HCT116 (cell line): ENCODE measurements around the gene MIR17HG. TPM values are rescaled to one million over a fixed set of nuclear protein-coding genes. Genes with fewer than 3 reads are reported as not detected.

Experiments used
- ATAC-seq: fragments of 200-7000 bp; cut with Tn5 transposase; 2 replicates; pipeline ENCODE4 v1.9.1; 2020; ENCODE audit warnings: mild to moderate bottlenecking, moderate library complexity
- BruUV-seq: library from RNA; stranded (reverse); fragments of 400-500 nt; replicated peaks from 2 replicates; lab custom pipeline; 2021; lab: Mats Ljungman, UMichigan
- CTCF ChIA-PET: fragments of 300-600 bp; sonication (Branson Sonifier 250); formaldehyde crosslinking; loops from one replicate; lab custom pipeline; 2021; ENCODE audit warnings: antibody characterized with exemption; lab: Charles Lee
- POLR2A ChIA-PET: fragments of 300-600, 350-600 bp; sonication (Branson Sonifier 250); formaldehyde crosslinking; loops from one replicate; lab custom pipeline; 2021; ENCODE audit warnings: antibody characterized with exemption; lab: Charles Lee
- RAD21 ChIA-PET, 2 experiments: fragments of 300-600 bp; sonication (Branson Sonifier 250); formaldehyde crosslinking; loops; one replicate each; lab custom pipeline; 2023; ENCODE audit warnings: low total read pairs in 2 of 2; ENCODE audit not compliant: uncharacterized antibody in 2 of 2, unreplicated experiment in 2 of 2, low non-redundant PET in 1 of 2; lab: Charles Lee
- DNase-seq: peaks from one replicate; pipeline ENCODE4 v3.0.0-alpha.2; 2010; ENCODE audit warnings: low read depth, low spot score
- H2AFZ ChIP-seq: fragments of 200-600 bp; shearing (Covaris generic), sonication (generic); 2 replicates; pipeline ENCODE4 v1.6.1; 2017; ENCODE audit warnings: low read depth, mixed run types, mixed read lengths, antibody characterized with exemption, low read length; ENCODE audit not compliant: poor library complexity, severe bottlenecking
- H3K27ac ChIP-seq: 2 replicates; pipeline ENCODE4 v1.5.1; 2012; ENCODE audit warnings: low read depth, low read length
- H3K27me3 ChIP-seq: fragments of 200-600 bp; sonication (generic); 2 replicates; pipeline ENCODE4 v1.6.1; 2016; ENCODE audit warnings: mixed run types, low read length, mixed read lengths; ENCODE audit not compliant: insufficient read depth
- H3K36me3 ChIP-seq, 2 experiments: fragments of 200-500 bp in 1 of 2; fragments of 200-600 bp in 1 of 2; sonication (Bioruptor generic) in 1 of 2; sonication (generic) in 1 of 2; 2 replicates each; pipeline versions ENCODE4 v1.5.1 to v1.6.1; 2014 to 2016; ENCODE audit warnings: low read length in 2 of 2, inconsistent platforms in 1 of 2, mixed read lengths in 1 of 2, mixed run types in 1 of 2; ENCODE audit not compliant: insufficient read depth in 2 of 2, control insufficient read depth in 1 of 2
- H3K4me1 ChIP-seq, 2 experiments: fragments of 200-600 bp in 1 of 2; sonication (generic) in 1 of 2; 2 replicates each; pipeline versions ENCODE4 v1.5.1 to v1.6.1; 2012 to 2017; ENCODE audit warnings: low read length in 2 of 2, inconsistent platforms in 1 of 2, mild to moderate bottlenecking in 1 of 2, mixed read lengths in 1 of 2, mixed run types in 1 of 2, moderate library complexity in 1 of 2; ENCODE audit not compliant: insufficient read depth in 2 of 2, control insufficient read depth in 1 of 2
- H3K4me2 ChIP-seq: fragments of 200-600 bp; sonication (generic); 2 replicates; pipeline ENCODE4 v1.6.1; 2017; ENCODE audit warnings: mixed run types, low read length, mixed read lengths
- H3K4me3 ChIP-seq, 2 experiments: fragments of 200-600 bp in 1 of 2; sonication (generic) in 1 of 2; replicated peaks in 1 of 2; 2 replicates each; pipeline ENCODE4 v1.5.1; 2011 to 2016; ENCODE audit warnings: low read length in 2 of 2, control low read depth in 1 of 2, low read depth in 1 of 2, mild to moderate bottlenecking in 1 of 2, mixed read lengths in 1 of 2, mixed run types in 1 of 2
- H3K79me2 ChIP-seq: fragments of 200-600 bp; sonication (generic); 2 replicates; pipeline ENCODE4 v1.6.1; 2017; ENCODE audit warnings: mild to moderate bottlenecking, mixed run types, low read length, moderate library complexity, mixed read lengths; ENCODE audit not compliant: insufficient read depth
- H3K9ac ChIP-seq: fragments of 200-600 bp; sonication (generic); 2 replicates; pipeline ENCODE4 v1.6.1; 2016; ENCODE audit warnings: low read length, mixed read lengths
- H3K9me2 ChIP-seq: fragments of 200-600 bp; sonication (generic), shearing (Covaris generic); 2 replicates; pipeline ENCODE4 v1.6.1; 2017; ENCODE audit warnings: mixed run types, mild to moderate bottlenecking, moderate library complexity; ENCODE audit not compliant: insufficient read depth
- H3K9me3 ChIP-seq, 2 experiments: fragments of 200-500 bp in 1 of 2; fragments of 200-600 bp in 1 of 2; sonication (Bioruptor generic) in 1 of 2; sonication (generic) in 1 of 2; 2 replicates each; pipeline ENCODE4 v1.6.1; 2014 to 2017; ENCODE audit warnings: low read length in 2 of 2, mixed read lengths in 2 of 2, inconsistent platforms in 1 of 2, low read depth in 1 of 2, mild to moderate bottlenecking in 1 of 2, mixed run types in 1 of 2, moderate library complexity in 1 of 2; ENCODE audit not compliant: control insufficient read depth in 1 of 2, insufficient read depth in 1 of 2
- H4K20me1 ChIP-seq: fragments of 200-600 bp; sonication (generic), shearing (Covaris generic); 2 replicates; pipeline ENCODE4 v1.6.1; 2017; ENCODE audit warnings: mixed run types, mild to moderate bottlenecking, moderate library complexity; ENCODE audit not compliant: insufficient read depth
- CBX3 ChIP-seq: IDR thresholded peaks from 2 replicates; pipeline ENCODE4 v1.6.1; 2012; ENCODE audit warnings: low read depth
- CEBPB ChIP-seq: IDR thresholded peaks from 2 replicates; pipeline ENCODE4 v1.6.1; 2012; ENCODE audit warnings: low read depth
- EZH2 ChIP-seq: fragments of 200-600 bp; sonication (generic); IDR thresholded peaks from 2 replicates; pipeline ENCODE4 v1.6.1; 2017; ENCODE audit warnings: antibody characterized with exemption, mixed run types
- EZH2phosphoT487 ChIP-seq: fragments of 200-600 bp; IDR thresholded peaks from 2 replicates; pipeline ENCODE4 v1.6.1; 2018; ENCODE audit warnings: antibody characterized with exemption, borderline replicate concordance
- JUND ChIP-seq: IDR thresholded peaks from 2 replicates; pipeline ENCODE4 v1.6.1; 2012
- POLR2AphosphoS5 ChIP-seq: IDR thresholded peaks from 2 replicates; pipeline ENCODE4 v1.6.1; 2011; ENCODE audit warnings: mild to moderate bottlenecking, low read depth, low read length, moderate library complexity
- RAD21 ChIP-seq: IDR thresholded peaks from 2 replicates; pipeline ENCODE4 v1.6.1; 2012; ENCODE audit warnings: low read depth, mild to moderate bottlenecking
- SIN3A ChIP-seq: IDR thresholded peaks from 2 replicates; pipeline ENCODE4 v1.6.1; 2012; ENCODE audit warnings: low read depth
- SP1 ChIP-seq: IDR thresholded peaks from 2 replicates; pipeline ENCODE4 v1.6.1; 2012; ENCODE audit warnings: low read depth
- TCF7L2 ChIP-seq: IDR thresholded peaks from 2 replicates; pipeline ENCODE4 v1.7.0; 2011; ENCODE audit warnings: borderline replicate concordance, inconsistent platforms; ENCODE audit not compliant: insufficient read depth, insufficient read length; ENCODE audit errors: extremely low read depth
- YY1 ChIP-seq: IDR thresholded peaks from 2 replicates; pipeline ENCODE4 v1.6.1; 2011; ENCODE audit warnings: low read length, low read depth, moderate library complexity, mild to moderate bottlenecking; ENCODE audit not compliant: insufficient replicate concordance; ENCODE audit errors: extremely low read depth
- ZFX ChIP-seq: fragments of 450-650 bp; IDR thresholded peaks from 2 replicates; pipeline ENCODE4 v1.6.1; 2017
- ZNF274 ChIP-seq: fragments of 200-500 bp; sonication (Bioruptor generic); IDR thresholded peaks from 2 replicates; pipeline ENCODE4 v1.6.1; 2014; ENCODE audit warnings: mild to moderate bottlenecking, low read depth, low read length, inconsistent platforms
- intact Hi-C: fragments of 100-400 bp; cut with micrococcal nuclease; formaldehyde crosslinking; loops from 2 replicates; pipeline ENCODE4 v1.10.0; 2022
- total RNA-seq: library from RNA; stranded (reverse); gene quantifications from one replicate; pipeline ENCODE4 v1.2.1, GENCODE V29; 2021; ENCODE audit not compliant: unreplicated experiment
- TF ChIP-seq, protein P1 (sequence below): IDR thresholded peaks from 2 replicates; pipeline ENCODE4 v1.6.1; 2012
- TF ChIP-seq, protein P2 (sequence below): IDR thresholded peaks from 2 replicates; pipeline ENCODE4 v1.6.1; 2012
- TF ChIP-seq, protein P3 (sequence below): IDR thresholded peaks from 2 replicates; pipeline ENCODE4 v1.6.1; 2012; ENCODE audit warnings: low read depth

The MIR17HG gene
- total RNA-seq, 1 experiment from 2014 or later: 10.3 TPM

DNA sequence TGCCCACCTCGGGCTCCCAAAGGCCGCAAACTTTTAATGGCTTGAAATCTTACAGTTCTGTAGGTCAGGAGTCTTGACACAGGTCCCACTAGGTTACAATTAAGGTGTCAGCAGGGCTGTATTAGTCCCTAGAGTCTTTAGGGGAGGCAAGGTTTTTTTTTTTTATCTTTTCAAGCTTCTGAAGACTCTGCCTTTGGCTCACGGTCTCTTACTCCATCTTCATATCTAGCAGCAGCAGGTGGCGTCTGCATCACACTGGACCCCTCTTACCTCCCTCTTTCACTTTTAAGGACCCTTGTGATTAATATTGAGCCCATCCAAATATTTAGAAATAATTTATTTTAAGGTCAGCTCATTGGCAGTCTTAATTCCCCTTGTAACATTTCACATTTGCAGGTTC, 11.6 kb downstream of the MIR17HG start:
- no peaks in the 10 kb centered on the region for H3K27me3 ChIP-seq
- RAD21 ChIA-PET: no interaction called here
- H3K9me2 ChIP-seq: no peaks in the 10 kb centered on the region
- CTCF ChIA-PET: no interaction called here
- no peak overlapping the region for H2AFZ ChIP-seq
- no peak overlapping the region for H3K4me3 ChIP-seq
- H3K27ac ChIP-seq: no peak overlapping the region
- BruUV-seq: no TSS peak
- TF ChIP-seq ZNF274 (no peak), CEBPB (no peak), EZH2phosphoT487 (no peak), SP1 (no peak), JUND (no peak), YY1 (no peak), POLR2AphosphoS5 (no peak), RAD21 (no peak), EZH2 (no peak), CBX3 (no peak), SIN3A (no peak), TCF7L2 (no peak), ZFX (no peak)
- TF ChIP-seq, protein P1, sequence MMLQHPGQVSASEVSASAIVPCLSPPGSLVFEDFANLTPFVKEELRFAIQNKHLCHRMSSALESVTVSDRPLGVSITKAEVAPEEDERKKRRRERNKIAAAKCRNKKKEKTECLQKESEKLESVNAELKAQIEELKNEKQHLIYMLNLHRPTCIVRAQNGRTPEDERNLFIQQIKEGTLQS: no peak
- TF ChIP-seq, protein P2, sequence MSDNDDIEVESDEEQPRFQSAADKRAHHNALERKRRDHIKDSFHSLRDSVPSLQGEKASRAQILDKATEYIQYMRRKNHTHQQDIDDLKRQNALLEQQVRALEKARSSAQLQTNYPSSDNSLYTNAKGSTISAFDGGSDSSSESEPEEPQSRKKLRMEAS: no peak
- TF ChIP-seq, protein P3, sequence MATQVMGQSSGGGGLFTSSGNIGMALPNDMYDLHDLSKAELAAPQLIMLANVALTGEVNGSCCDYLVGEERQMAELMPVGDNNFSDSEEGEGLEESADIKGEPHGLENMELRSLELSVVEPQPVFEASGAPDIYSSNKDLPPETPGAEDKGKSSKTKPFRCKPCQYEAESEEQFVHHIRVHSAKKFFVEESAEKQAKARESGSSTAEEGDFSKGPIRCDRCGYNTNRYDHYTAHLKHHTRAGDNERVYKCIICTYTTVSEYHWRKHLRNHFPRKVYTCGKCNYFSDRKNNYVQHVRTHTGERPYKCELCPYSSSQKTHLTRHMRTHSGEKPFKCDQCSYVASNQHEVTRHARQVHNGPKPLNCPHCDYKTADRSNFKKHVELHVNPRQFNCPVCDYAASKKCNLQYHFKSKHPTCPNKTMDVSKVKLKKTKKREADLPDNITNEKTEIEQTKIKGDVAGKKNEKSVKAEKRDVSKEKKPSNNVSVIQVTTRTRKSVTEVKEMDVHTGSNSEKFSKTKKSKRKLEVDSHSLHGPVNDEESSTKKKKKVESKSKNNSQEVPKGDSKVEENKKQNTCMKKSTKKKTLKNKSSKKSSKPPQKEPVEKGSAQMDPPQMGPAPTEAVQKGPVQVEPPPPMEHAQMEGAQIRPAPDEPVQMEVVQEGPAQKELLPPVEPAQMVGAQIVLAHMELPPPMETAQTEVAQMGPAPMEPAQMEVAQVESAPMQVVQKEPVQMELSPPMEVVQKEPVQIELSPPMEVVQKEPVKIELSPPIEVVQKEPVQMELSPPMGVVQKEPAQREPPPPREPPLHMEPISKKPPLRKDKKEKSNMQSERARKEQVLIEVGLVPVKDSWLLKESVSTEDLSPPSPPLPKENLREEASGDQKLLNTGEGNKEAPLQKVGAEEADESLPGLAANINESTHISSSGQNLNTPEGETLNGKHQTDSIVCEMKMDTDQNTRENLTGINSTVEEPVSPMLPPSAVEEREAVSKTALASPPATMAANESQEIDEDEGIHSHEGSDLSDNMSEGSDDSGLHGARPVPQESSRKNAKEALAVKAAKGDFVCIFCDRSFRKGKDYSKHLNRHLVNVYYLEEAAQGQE: no peak
- ATAC-seq (no peak), DNase-seq (no peak)
- H3K36me3 ChIP-seq: peaks cover 10 to 13% of the 10 kb centered on the region in 2 experiments
- H3K79me2 ChIP-seq: no peaks in the 10 kb centered on the region
- no peak overlapping the region for H3K9ac ChIP-seq
- intact Hi-C loops: no loop called here
- peaks cover 22% of the 10 kb centered on the region; the same call in 1 of the 2 replicates for H4K20me1 ChIP-seq
- no peak overlapping the region for H3K4me2 ChIP-seq
- POLR2A ChIA-PET: no interaction called here
- no peaks in the 10 kb centered on the region for H3K4me1 ChIP-seq
- H3K9me3 ChIP-seq: no peaks in the 10 kb centered on the region
